ENCODE results near the gene APBA3. TPM values are rescaled to one million over a fixed set of nuclear protein-coding genes. Genes with fewer than 3 reads are reported as not detected.

APBA3 gene
- polyA plus RNA-seq, 1 donor (not counting 4 experiments of a cell fraction or from before 2014, with no cell fraction given): 6.7 TPM

DNA sequence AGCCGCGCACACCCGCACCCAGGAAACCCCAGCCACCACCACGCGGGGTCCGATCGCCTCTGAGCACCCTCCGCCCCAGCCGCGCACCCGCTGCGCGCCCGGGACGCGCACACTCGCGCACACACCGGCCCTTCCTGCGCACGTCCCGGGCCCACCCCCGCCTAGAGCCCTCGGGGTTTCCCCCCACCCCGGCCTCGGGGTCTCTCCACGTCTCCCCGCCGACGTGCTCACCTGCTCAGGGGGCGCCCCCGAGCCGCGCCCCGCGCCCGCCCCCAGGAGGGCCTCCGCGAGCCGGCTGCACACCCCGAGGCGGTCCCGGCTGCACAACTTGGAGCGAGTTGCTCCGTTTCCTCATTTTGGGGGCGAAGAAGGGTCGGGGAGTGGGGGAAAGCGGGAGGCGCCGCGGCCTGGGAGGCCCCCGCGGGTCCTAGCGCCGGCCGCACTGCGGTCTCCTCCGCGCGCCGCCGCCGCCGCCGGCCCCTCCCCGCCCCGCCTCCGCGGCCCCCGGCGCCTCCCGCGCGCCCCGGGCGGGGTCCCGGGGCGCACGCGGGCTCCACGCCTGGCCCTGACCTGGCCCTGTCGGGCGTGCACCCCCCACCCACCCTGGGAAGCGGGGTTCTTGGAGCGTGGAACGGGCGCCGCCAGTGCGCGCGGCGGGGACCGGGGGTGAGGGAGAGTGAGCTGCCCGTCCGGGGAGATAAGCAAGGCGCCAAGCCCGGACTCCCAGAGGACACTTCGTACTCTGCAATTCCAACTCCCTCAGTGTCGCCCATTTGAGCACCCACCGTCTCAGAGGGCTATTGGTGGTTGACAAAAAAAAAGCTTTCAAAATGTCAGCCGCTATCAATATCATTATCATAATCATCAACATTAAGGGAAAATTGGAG, 24.7 kb upstream of the APBA3 start, which contains the start of gene MATK:
Gene MATK (minus strand): TSS at position 444 of the 887 bp plus-strand sequence. CDS start 1,246 bp downstream, outside the sequence.
- Histone ChIP-seq H3K27me3 (ENCODE audit: control insufficient read depth, extremely low read depth, insufficient read depth, low read length) (peaks cover 45% of the 10 kb centered on the region), H3K27ac (ENCODE audit: control insufficient read depth, insufficient read depth, low read length) (no peak within 1 kb of the TSS), H3K4me1 (ENCODE audit: control insufficient read depth, extremely low read depth, insufficient read depth, low read length) (no peaks in the 10 kb centered on the region), H3K9me1 (ENCODE audit: control insufficient read depth, extremely low read depth, insufficient read depth, low read length) (no peaks in the 10 kb centered on the region), H3K4me2 (ENCODE audit: control insufficient read depth, extremely low read depth, insufficient read depth, low read depth, low read length) (no peak within 1 kb of the TSS), H3K36me3 (ENCODE audit: control insufficient read depth in 2 of 2, extremely low read depth in 1 of 2, insufficient read depth in 2 of 2, low read length in 2 of 2) (no peaks in the 10 kb centered on the region), H3K79me2 (ENCODE audit: control insufficient read depth, insufficient read depth, low read length) (no peaks in the 10 kb centered on the region), H3K9me3 (ENCODE audit: control insufficient read depth, low read depth, low read length) (peaks cover 6% of the 10 kb centered on the region), H3K4me3 (ENCODE audit: control insufficient read depth in 2 of 3, extremely low read depth in 1 of 3, insufficient read depth in 2 of 3, low read depth in 1 of 3, low read length in 3 of 3) (peak within 1 kb of the TSS in 1 of 3 experiments; percentile 12), H2AFZ (ENCODE audit: control insufficient read depth, low read length) (no peak within 1 kb of the TSS), H4K20me1 (ENCODE audit: control insufficient read depth, extremely low read depth, insufficient read depth, low read length) (no peaks in the 10 kb centered on the region), H3K9ac (ENCODE audit: control insufficient read depth, extremely low read depth, insufficient read depth, low read length) (no peak within 1 kb of the TSS)
- dilution Hi-C loops (cut with MboI; ENCODE audit: extremely low pct_ligation_motif_present, low sequenced_read_pairs): no loop called here
- DNase-seq (ENCODE audit: low read depth, low spot score) (no peak), FAIRE-seq (no peak)
- TF ChIP-seq CTCF (optimal IDR thresholded peaks at IDR 0.05 in 1 of 3, IDR thresholded peaks at IDR 0.05 in 1 of 3, conservative IDR thresholded peaks at IDR 0.05 in 1 of 3; ENCODE audit: extremely low read depth in 1 of 3, insufficient read depth in 2 of 3, low read length in 3 of 3) (no peak), EZH2 (IDR thresholded peaks at IDR 0.05; ENCODE audit: low read length) (peak; percentile 38)

- FAIRE-seq: no peak
- Histone ChIP-seq H4K20me1 (ENCODE audit: control insufficient read depth, extremely low read depth, insufficient read depth, low read length) (no peaks in the 10 kb centered on the region), H3K27ac (ENCODE audit: control insufficient read depth, insufficient read depth, low read length) (no peak overlapping the region), H3K27me3 (ENCODE audit: control insufficient read depth, extremely low read depth, insufficient read depth, low read length) (peaks cover 42% of the 10 kb centered on the region), H3K79me2 (ENCODE audit: control insufficient read depth, insufficient read depth, low read length) (no peaks in the 10 kb centered on the region), H3K4me2 (ENCODE audit: control insufficient read depth, extremely low read depth, insufficient read depth, low read depth, low read length) (no peak overlapping the region), H3K9ac (ENCODE audit: control insufficient read depth, extremely low read depth, insufficient read depth, low read length) (no peak overlapping the region), H2AFZ (ENCODE audit: control insufficient read depth, low read length) (no peak overlapping the region), H3K9me3 (ENCODE audit: control insufficient read depth, low read depth, low read length) (peaks cover 6% of the 10 kb centered on the region), H3K36me3 (ENCODE audit: control insufficient read depth in 2 of 2, extremely low read depth in 1 of 2, insufficient read depth in 2 of 2, low read length in 2 of 2) (no peaks in the 10 kb centered on the region), H3K4me3 (ENCODE audit: control insufficient read depth in 2 of 3, extremely low read depth in 1 of 3, insufficient read depth in 2 of 3, low read depth in 1 of 3, low read length in 3 of 3) (peak overlapping the region in 1 of 3 experiments; percentile 12), H3K4me1 (ENCODE audit: control insufficient read depth, extremely low read depth, insufficient read depth, low read length) (no peaks in the 10 kb centered on the region), H3K9me1 (ENCODE audit: control insufficient read depth, extremely low read depth, insufficient read depth, low read length) (no peaks in the 10 kb centered on the region)
- dilution Hi-C loops (cut with MboI; ENCODE audit: extremely low pct_ligation_motif_present, low sequenced_read_pairs): no loop called here
- TF ChIP-seq EZH2 (IDR thresholded peaks at IDR 0.05; ENCODE audit: low read length): no peak
- no peak for DNase-seq (ENCODE audit: low read depth, low spot score)
Observed at GRCh38 chr19:3785451-3785937, 24.0 kb upstream of the APBA3 start.
